Neuron (in vitro differentiated cells): ENCODE measurements around the gene FAM83D.

ENCODE experiments used
- H2AFZ ChIP-seq: one replicate; pipeline ENCODE4 v1.6.1; 2013; ENCODE audit warnings: low read depth, mild to moderate bottlenecking, inconsistent platforms, low read length, moderate library complexity
- H3K27me3 ChIP-seq: one replicate; pipeline ENCODE4 v1.6.1; 2013; ENCODE audit warnings: low read length; ENCODE audit not compliant: insufficient read depth
- H3K36me3 ChIP-seq: one replicate; pipeline ENCODE4 v1.6.1; 2013; ENCODE audit warnings: low read length; ENCODE audit not compliant: insufficient read depth
- H3K4me1 ChIP-seq: one replicate; pipeline ENCODE4 v1.6.1; 2013; ENCODE audit warnings: low read length; ENCODE audit not compliant: insufficient read depth
- H3K4me3 ChIP-seq: 2 replicates; pipeline ENCODE4 v1.5.1; 2013; ENCODE audit warnings: mild to moderate bottlenecking, low read length, moderate library complexity
- H3K9me3 ChIP-seq: one replicate; pipeline ENCODE4 v1.6.1; 2013; ENCODE audit warnings: low read length

FAM83D gene

GRCh38 chr20:38969708-38970107, 43.5 kb downstream of the FAM83D start:
- Histone ChIP-seq H3K4me3 (no peak overlapping the region), H3K9me3 (no peaks in the 10 kb centered on the region), H3K36me3 (peaks cover 42% of the 10 kb centered on the region), H3K4me1 (no peaks in the 10 kb centered on the region), H3K27me3 (no peaks in the 10 kb centered on the region), H2AFZ (no peak overlapping the region)

GRCh38 chr20:38970302-38970701, 44.1 kb downstream of the FAM83D start:
- Histone ChIP-seq H3K4me1 (no peaks in the 10 kb centered on the region), H2AFZ (no peak overlapping the region), H3K36me3 (peaks cover 41% of the 10 kb centered on the region), H3K4me3 (no peak overlapping the region), H3K9me3 (no peaks in the 10 kb centered on the region), H3K27me3 (no peaks in the 10 kb centered on the region)

- Histone ChIP-seq H3K9me3 (peaks cover 2% of the 10 kb centered on the region), H3K36me3 (peaks cover 43% of the 10 kb centered on the region), H2AFZ (no peak overlapping the region), H3K4me3 (no peak overlapping the region), H3K4me1 (no peaks in the 10 kb centered on the region), H3K27me3 (no peaks in the 10 kb centered on the region)
Measured at GRCh38 chr20:38973107-38973506, 46.9 kb downstream of the FAM83D start.

DNA sequence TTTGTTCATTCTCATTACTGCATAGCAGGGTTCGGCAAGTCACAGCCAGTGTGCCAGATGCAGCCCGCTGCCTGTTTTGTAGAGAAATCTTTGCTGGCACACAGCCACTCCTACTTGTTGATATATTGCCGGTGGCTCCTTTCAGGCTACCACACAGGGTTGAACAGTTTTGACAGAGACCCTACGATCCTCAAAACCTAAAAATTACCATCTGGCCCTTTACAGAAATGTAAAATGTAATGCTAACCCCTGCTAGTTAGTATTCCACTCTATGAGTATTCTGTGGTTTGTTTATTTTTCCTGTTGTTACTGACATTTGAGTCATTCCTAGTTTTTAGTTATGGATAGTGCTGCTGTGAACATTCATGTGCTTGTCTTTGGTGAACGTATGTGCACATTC, 47.4 kb downstream of the FAM83D start:
- Histone ChIP-seq H3K9me3 (peaks cover 2% of the 10 kb centered on the region), H3K4me3 (no peak overlapping the region), H3K27me3 (no peaks in the 10 kb centered on the region), H3K36me3 (peaks cover 43% of the 10 kb centered on the region), H3K4me1 (no peaks in the 10 kb centered on the region), H2AFZ (no peak overlapping the region)

GRCh38 chr20:38975539-38976120, 49.4 kb downstream of the FAM83D start:
- H3K36me3 ChIP-seq, result peaks cover 26% of the 10 kb centered on the region
- no peak overlapping the region for H2AFZ ChIP-seq
- H3K9me3 ChIP-seq, result peaks cover 2% of the 10 kb centered on the region
- H3K4me1 ChIP-seq, result no peaks in the 10 kb centered on the region
- H3K4me3 ChIP-seq, result no peak overlapping the region
- H3K27me3 ChIP-seq, result no peaks in the 10 kb centered on the region

DNA sequence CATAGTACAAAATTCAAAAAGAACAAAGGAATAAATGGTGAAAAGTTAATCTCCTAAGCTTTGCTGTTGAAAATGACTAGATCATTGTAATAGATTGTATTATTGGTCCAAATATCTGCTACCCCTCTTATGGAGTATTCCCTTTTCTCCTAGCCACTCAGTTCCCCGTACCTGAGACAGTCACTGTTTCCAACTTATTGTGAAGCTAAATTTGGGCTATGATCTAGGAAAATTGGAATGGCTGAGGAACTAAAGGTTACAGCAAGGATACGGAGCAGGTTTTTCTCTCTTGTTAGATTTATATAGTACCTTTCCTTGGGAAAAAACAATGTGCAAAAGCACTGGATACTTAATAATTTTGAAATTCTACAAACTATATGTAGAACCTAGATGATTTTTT, 53.2 kb downstream of the FAM83D start:
- peaks cover 2% of the 10 kb centered on the region for H3K9me3 ChIP-seq
- no peak overlapping the region for H3K4me3 ChIP-seq
- H3K27me3 ChIP-seq, result no peaks in the 10 kb centered on the region
- peaks cover 10% of the 10 kb centered on the region for H3K36me3 ChIP-seq
- no peak overlapping the region for H2AFZ ChIP-seq
- peaks cover 5% of the 10 kb centered on the region for H3K4me1 ChIP-seq

DNA sequence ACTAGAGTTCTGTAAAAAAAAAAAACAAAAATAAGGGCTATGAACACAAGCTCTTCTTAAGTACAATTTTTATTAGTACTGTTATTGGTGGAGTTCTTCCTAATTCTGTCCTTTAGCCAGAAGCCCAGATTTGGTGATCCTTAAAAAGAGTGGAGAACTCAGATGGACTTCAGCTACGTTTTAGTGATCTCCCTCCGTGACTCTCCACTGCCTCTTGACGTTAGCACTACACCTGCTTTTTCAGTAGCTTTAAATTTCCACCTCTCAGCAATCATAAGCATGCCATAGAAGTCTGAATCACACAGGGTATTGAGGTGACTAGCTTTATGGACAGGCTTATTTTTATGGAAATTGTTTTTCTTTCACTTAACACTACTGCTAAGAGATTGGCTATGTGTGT, 53.6 kb downstream of the FAM83D start:
- Histone ChIP-seq H3K9me3 (peaks cover 2% of the 10 kb centered on the region), H3K27me3 (no peaks in the 10 kb centered on the region), H3K36me3 (peaks cover 6% of the 10 kb centered on the region), H2AFZ (no peak overlapping the region), H3K4me3 (no peak overlapping the region), H3K4me1 (peaks cover 5% of the 10 kb centered on the region)

DNA sequence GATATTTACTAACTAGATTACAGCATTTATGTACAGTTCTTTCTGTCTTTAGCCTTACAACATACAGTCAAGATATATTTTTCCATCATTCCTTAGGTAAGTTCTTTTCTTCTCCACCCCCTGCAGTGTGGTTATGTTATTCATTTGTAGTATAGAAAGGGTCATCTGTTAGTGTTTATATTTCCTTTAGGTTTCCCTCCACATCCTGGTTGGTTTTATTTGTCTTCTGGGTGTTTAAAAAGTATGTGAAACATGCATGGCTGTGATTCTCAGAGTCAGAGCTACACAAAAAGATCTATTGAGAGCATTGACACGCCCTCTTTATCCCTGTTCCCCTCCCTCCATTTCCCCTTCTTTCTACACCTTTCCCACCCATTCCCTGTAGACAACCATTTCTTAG, 56.1 kb downstream of the FAM83D start:
- H3K4me1 ChIP-seq, result peaks cover 5% of the 10 kb centered on the region
- no peak overlapping the region for H3K4me3 ChIP-seq
- H3K36me3 ChIP-seq, result peaks cover 10% of the 10 kb centered on the region
- no peaks in the 10 kb centered on the region for H3K9me3 ChIP-seq
- H3K27me3 ChIP-seq, result no peaks in the 10 kb centered on the region
- no peak overlapping the region for H2AFZ ChIP-seq

GRCh38 chr20:38985060-38985459, 58.8 kb downstream of the FAM83D start:
- Histone ChIP-seq H3K9me3 (no peaks in the 10 kb centered on the region), H3K4me1 (peaks cover 7% of the 10 kb centered on the region), H3K27me3 (no peaks in the 10 kb centered on the region), H3K36me3 (peaks cover 24% of the 10 kb centered on the region), H2AFZ (no peak overlapping the region), H3K4me3 (no peak overlapping the region)

DNA sequence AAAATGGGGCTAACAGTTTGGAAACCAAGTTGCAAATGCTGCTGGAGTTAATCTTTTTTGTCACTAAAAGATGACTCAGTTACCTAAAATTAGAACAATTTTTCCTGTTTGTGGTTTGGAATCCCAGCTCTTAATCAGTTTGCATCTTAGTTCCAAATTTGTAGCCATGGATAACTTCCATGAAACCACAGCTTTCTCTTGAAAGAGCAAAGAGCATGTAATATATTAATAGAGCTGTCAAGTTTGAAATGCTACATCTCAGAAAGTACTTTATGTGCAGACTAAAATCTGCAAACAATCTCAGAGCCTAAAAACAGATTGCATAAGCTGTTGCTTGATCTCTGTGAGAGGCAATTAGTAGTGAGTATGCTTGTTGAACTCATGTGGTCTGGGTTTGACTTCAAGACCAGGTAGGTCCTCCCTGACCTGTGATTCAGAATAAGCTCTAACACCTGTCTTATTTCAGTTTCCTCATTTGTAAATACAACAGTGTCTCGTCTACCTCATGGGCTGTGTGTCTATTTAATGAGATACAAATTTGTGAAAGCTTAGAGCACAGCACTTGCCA, 59.5 kb downstream of the FAM83D start:
- Histone ChIP-seq H3K36me3 (peaks cover 26% of the 10 kb centered on the region), H3K9me3 (no peaks in the 10 kb centered on the region), H2AFZ (no peak overlapping the region), H3K4me1 (peaks cover 7% of the 10 kb centered on the region), H3K27me3 (no peaks in the 10 kb centered on the region), H3K4me3 (no peak overlapping the region)

DNA sequence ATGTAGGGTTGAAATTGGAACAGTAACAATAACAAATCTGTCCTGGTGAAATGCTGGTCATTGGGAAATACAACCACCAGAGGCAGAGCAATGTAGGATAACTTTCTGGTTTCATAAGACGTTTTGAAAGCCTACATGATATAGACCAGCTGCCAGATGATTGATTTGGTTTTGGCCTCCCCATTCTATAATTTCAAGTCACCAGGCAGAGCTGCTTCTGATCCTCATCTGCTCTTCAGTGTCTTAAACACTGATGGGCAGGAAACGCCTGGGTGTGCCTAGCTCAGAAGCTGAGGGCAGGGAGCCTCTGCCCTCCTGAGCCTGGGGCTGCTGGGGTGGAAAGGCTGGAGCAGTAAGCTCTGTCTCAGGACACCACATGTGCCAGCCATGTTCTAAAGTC, 60.4 kb downstream of the FAM83D start:
- H3K27me3 ChIP-seq, result no peaks in the 10 kb centered on the region

DNA sequence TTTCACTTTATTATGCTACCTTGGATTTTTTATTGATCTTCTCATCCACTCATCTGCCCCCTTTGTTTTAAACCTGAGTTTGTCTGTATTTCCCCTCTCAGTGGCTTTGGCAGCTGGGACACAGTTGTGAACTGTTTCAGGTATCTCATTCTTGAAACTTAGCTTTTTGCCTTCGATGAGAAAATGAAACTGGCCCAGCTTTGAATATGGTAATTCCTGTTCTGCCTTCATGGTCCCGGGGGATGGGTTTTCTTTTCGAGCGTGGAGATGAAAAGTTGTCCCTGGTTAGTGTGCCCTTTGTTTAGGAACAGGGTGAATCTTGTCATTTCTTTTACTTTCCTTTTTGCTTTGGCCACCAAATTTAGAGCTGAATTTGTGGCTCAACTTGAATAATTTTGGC, 61.6 kb downstream of the FAM83D start:
- Histone ChIP-seq H3K36me3 (peaks cover 30% of the 10 kb centered on the region), H3K4me1 (peaks cover 2% of the 10 kb centered on the region), H3K27me3 (no peaks in the 10 kb centered on the region), H3K4me3 (no peak overlapping the region), H2AFZ (no peak overlapping the region), H3K9me3 (no peaks in the 10 kb centered on the region)

More for the DNA sequence above, 60.4 kb downstream of the FAM83D start:
- Histone ChIP-seq H3K36me3 (peaks cover 26% of the 10 kb centered on the region), H3K4me1 (peaks cover 7% of the 10 kb centered on the region), H2AFZ (no peak overlapping the region), H3K9me3 (no peaks in the 10 kb centered on the region), H3K4me3 (no peak overlapping the region)

- Histone ChIP-seq H3K36me3 (peaks cover 33% of the 10 kb centered on the region), H3K4me3 (no peak overlapping the region), H3K9me3 (no peaks in the 10 kb centered on the region), H2AFZ (no peak overlapping the region), H3K4me1 (peaks cover 2% of the 10 kb centered on the region), H3K27me3 (no peaks in the 10 kb centered on the region)
Measured at GRCh38 chr20:38990728-38991127, 64.5 kb downstream of the FAM83D start.
